Activated naive CD4-positive, alpha-beta T cell treated with anti-CD3 and anti-CD28 coated beads, Interleukin-2, amount 10 ng/mL, durations not matched to agents 7 days and 5 days (primary cell): ENCODE data around the gene RYR2.

Experiments
- CTCF ChIA-PET: fragments of 350-600 bp; sonication (Branson Sonifier 250); formaldehyde crosslinking; loops from one replicate; lab custom pipeline; 2021; ENCODE audit warnings: antibody characterized with exemption; lab: Charles Lee
- DNase-seq: peaks from one replicate; pipeline ENCODE4 v3.0.0-alpha.2; 2020
- H3K27ac Mint-ChIP-seq: one replicate; pipeline ENCODE4 v1.8.0; 2021; ENCODE audit warnings: mild to moderate bottlenecking, moderate library complexity, mixed read lengths
- H3K27me3 Mint-ChIP-seq: one replicate; pipeline ENCODE4 v1.8.0; 2021; ENCODE audit warnings: mild to moderate bottlenecking, mixed read lengths
- H3K36me3 Mint-ChIP-seq: one replicate; pipeline ENCODE4 v1.8.0; 2021; ENCODE audit warnings: mixed read lengths
- H3K4me1 Mint-ChIP-seq: one replicate; pipeline ENCODE4 v1.8.0; 2021; ENCODE audit warnings: mixed read lengths
- H3K4me3 Mint-ChIP-seq: one replicate; pipeline ENCODE4 v1.8.0; 2021; ENCODE audit warnings: mild to moderate bottlenecking, moderate library complexity, mixed read lengths
- H3K9me3 Mint-ChIP-seq: one replicate; pipeline ENCODE4 v1.8.0; 2021; ENCODE audit warnings: mixed read lengths

The RYR2 gene

DNA sequence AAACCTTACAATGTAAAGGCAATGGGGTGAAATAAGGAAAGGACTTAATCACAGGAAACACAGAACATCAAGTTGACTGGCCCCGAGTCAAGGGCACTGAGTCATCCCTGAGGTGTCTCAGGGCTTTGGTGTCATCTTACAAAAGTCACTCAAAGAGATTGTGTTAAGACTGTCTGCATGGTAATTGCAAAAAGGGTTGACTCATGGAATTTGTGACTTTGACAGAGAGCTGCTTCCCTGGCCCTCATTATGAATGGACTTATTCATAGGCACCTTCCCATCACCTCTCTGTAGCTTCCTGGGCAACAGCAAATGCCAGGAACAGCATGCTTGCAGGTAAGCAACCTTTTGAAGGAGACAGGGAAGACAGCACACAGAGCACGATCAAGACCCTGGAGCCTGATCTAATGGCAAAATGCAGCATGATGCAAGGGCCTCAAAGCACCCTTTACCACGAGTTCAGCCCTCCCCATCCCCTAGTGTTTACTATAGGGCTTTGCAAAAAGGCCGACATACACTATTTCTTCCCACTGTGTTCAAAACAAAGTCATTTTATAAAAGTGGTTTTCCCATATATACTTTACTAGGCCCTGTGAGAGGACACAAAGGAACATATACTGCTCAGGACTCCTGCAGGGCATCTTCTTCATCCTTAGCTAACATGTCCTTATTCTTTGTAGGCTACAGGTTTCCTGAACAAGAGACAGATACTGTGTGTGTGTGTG, 831.7 kb downstream of the RYR2 start:
- no peaks in the 10 kb centered on the region for H3K4me1 Mint-ChIP-seq
- H3K27me3 Mint-ChIP-seq: no peaks in the 10 kb centered on the region
- CTCF ChIA-PET: no interaction called here
- H3K9me3 Mint-ChIP-seq: peaks cover 9% of the 10 kb centered on the region
- no peak overlapping the region for H3K4me3 Mint-ChIP-seq
- H3K36me3 Mint-ChIP-seq: no peaks in the 10 kb centered on the region
- no peak overlapping the region for H3K27ac Mint-ChIP-seq
- DNase-seq: no peak

DNA sequence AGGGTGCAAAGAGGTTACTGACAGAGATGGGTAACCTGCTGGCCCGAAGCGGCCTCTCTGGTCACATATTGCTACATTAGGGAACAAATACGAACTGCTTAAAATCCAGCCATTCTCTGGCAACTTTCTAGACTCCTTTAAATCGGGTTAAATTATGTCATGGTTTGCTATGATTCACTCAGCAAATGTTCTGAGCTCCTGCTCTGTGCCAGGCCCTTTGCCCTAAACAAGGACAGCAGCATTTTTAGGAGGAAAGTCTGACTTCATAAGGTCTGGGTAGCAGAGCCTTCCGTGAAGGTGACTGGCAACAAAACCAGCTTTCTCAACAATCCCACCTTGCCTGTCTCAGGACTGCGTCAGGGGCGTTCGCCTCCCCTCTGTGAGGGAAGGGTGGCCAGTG, 833.3 kb downstream of the RYR2 start:
- no peaks in the 10 kb centered on the region for H3K27me3 Mint-ChIP-seq
- H3K4me1 Mint-ChIP-seq: no peaks in the 10 kb centered on the region
- H3K36me3 Mint-ChIP-seq: no peaks in the 10 kb centered on the region

DNA sequence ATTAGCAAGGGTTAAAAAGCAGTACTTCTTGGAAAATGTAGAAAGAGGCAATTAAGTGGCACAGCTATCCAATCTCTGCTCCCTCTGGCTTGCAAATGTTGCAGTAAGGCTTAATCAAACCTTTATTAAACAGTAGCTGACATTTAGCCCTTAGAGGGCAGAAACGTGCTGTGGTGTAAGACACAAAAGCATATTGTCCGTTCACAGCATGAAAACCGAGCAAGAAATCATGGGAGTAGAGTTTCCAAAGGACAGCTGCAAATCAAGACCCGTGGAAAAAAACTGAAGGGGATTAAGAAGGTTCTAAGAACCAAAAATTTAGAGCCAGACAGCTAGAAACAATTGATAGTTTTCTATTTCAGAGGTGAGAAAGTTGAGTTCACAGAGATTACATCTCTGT, 835.6 kb downstream of the RYR2 start:
- peaks cover under 1% of the 10 kb centered on the region for H3K9me3 Mint-ChIP-seq
- CTCF ChIA-PET: no interaction called here
- no peak for DNase-seq
- H3K4me1 Mint-ChIP-seq: no peaks in the 10 kb centered on the region
- no peaks in the 10 kb centered on the region for H3K27me3 Mint-ChIP-seq
- no peak overlapping the region for H3K4me3 Mint-ChIP-seq
- no peaks in the 10 kb centered on the region for H3K36me3 Mint-ChIP-seq
- H3K27ac Mint-ChIP-seq: no peak overlapping the region

More for the DNA sequence above, 833.3 kb downstream of the RYR2 start:
- H3K27ac Mint-ChIP-seq: no peak overlapping the region
- H3K9me3 Mint-ChIP-seq: peaks cover 9% of the 10 kb centered on the region
- DNase-seq: no peak
- no peak overlapping the region for H3K4me3 Mint-ChIP-seq
- CTCF ChIA-PET: interaction anchor here (1.4 kb wide), 1 partner anchor 12 kb away, joined by 5 read pairs; no protein-coding TSS in a partner anchor

DNA sequence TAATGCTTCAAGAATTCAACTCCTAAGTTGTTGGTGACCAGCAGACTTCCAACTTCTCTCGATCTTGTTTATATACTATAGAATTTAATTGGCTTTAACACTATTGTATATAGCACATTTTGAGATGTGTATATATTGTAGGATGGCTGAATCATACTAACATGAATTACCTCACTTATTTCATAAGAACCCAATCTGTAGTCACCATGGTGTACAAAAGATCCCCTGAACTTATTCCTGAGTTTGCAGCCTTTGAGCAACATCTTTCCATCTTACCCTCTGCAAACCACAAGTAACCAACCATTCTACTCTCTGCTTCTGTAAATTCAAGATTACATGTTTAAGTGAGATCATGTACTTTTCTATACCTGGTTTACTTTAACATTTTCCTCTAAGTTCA, 836.4 kb downstream of the RYR2 start:
- no peak for DNase-seq
- H3K4me3 Mint-ChIP-seq: no peak overlapping the region
- H3K4me1 Mint-ChIP-seq: no peaks in the 10 kb centered on the region
- CTCF ChIA-PET: no interaction called here
- H3K36me3 Mint-ChIP-seq: no peaks in the 10 kb centered on the region
- peaks cover 5% of the 10 kb centered on the region for H3K9me3 Mint-ChIP-seq
- H3K27me3 Mint-ChIP-seq: no peaks in the 10 kb centered on the region
- no peak overlapping the region for H3K27ac Mint-ChIP-seq

DNA sequence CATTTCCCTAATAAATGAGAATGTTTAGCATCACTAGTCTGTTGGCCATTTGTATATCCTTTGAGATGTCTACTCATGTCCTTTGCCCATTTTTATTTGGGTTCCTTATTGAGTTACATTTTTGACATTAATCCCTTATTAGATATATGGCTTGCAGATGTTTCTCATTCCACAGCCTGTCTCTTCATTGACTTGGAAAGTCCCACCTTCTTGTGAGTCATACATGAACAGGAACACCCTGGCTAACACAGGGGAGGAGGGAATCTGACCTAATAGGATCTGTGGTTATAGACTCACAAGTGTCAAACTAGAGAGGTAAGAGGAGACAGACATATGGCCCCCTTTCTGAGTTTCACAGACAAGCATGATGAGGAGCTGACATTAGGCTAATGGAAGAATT, 837.2 kb downstream of the RYR2 start:
- no peak overlapping the region for H3K27ac Mint-ChIP-seq
- no peak overlapping the region for H3K4me3 Mint-ChIP-seq
- no peaks in the 10 kb centered on the region for H3K27me3 Mint-ChIP-seq
- DNase-seq: no peak
- H3K9me3 Mint-ChIP-seq: peaks cover 5% of the 10 kb centered on the region
- CTCF ChIA-PET: no interaction called here
- no peaks in the 10 kb centered on the region for H3K36me3 Mint-ChIP-seq
- no peaks in the 10 kb centered on the region for H3K4me1 Mint-ChIP-seq
